Measurements from ENCODE around the gene BDP1.
"Not testable (repeated sequence)": the region's sequence is repeated elsewhere in the genome, so short reads cannot be mapped to it uniquely, and the experiment has no call there.

The BDP1 gene

GRCh38 chr5:71503536-71503935 lies 48.1 kb downstream of the BDP1 start:
- ChIA-PET CTCF (no interaction called here), POLR2A (no interaction called here)
- DNase-seq (ENCODE audit: extremely low spot score): no peak
- TF ChIP-seq SUZ12 (IDR thresholded peaks at IDR 0.05) (no peak), L3MBTL2 (conservative IDR thresholded peaks at IDR 0.05) (no peak)

DNA sequence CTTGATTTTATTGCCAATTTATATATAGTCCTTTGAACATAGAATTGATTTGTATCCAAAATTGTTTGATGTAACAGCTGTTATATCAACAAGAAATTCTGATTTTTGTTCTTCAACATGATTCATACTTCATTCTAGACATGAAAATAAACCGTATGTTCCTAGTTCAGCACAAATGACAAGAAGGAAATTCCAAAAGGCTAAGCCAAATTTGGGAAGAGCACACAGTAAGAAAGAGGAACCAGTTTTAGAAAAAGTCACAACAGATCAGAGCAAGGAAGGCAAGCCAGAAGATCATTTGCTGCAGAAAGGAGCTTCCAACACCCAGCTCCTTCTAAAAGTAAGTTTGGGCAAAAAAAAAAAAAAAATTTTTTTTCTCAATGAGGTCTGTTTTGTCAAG lies 66.7 kb downstream of the BDP1 start:
- ChIA-PET CTCF (interaction anchor here (0.7 kb wide), 1 partner anchor 46 kb away, joined by 3 read pairs; no protein-coding TSS in a partner anchor), POLR2A (no interaction called here)
- DNase-seq (ENCODE audit: extremely low spot score): no peak
- TF ChIP-seq SP1 (IDR thresholded peaks at IDR 0.05) (no peak), CTBP1 (IDR thresholded peaks at IDR 0.05; ENCODE audit: borderline replicate concordance) (no peak), L3MBTL2 (conservative IDR thresholded peaks at IDR 0.05) (no peak), NFRKB (IDR thresholded peaks at IDR 0.05) (no peak), SUZ12 (IDR thresholded peaks at IDR 0.05) (no peak)

DNA sequence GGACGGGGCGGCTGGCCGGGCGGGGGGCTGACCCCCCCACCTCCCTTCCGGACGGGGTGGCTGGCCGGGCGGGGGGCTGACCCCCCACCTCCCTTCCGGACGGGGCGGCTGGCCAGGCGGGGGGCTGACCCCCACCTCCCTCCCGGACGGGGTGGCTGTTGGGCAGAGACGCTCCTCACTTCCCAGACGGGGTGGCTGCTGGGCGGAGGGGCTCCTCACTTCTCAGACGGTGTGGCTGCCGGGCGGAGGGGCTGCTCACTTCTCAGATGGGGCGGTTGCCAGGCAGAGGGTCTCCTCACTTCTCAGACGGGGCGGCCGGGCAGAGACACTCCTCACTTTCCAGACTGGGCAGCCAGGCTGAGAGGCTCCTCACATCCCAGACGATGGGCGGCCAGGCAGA lies 70.2 kb downstream of the BDP1 start:
- POLR2A ChIA-PET; CTCF ChIA-PET; DNase-seq (ENCODE audit: extremely low spot score): not testable (repeated sequence)

GRCh38 chr5:71528206-71528605 lies 72.8 kb downstream of the BDP1 start:
- ChIA-PET CTCF (no interaction called here), POLR2A (no interaction called here)
- TF ChIP-seq FOXK2 (IDR thresholded peaks at IDR 0.05) (no peak), HDGF (IDR thresholded peaks at IDR 0.05; ENCODE audit: borderline replicate concordance) (no peak), SUZ12 (IDR thresholded peaks at IDR 0.05) (no peak), SP1 (IDR thresholded peaks at IDR 0.05) (no peak), LEF1 (IDR thresholded peaks at IDR 0.05; ENCODE audit: borderline replicate concordance) (no peak), BHLHE40 (IDR thresholded peaks at IDR 0.05; ENCODE audit: borderline replicate concordance) (no peak), ZNF384 (IDR thresholded peaks at IDR 0.05) (no peak), NFRKB (IDR thresholded peaks at IDR 0.05) (no peak), ARNT (IDR thresholded peaks at IDR 0.05) (no peak), CTBP1 (IDR thresholded peaks at IDR 0.05; ENCODE audit: borderline replicate concordance) (no peak), PKNOX1 (IDR thresholded peaks at IDR 0.05) (no peak)
- no peak for DNase-seq (ENCODE audit: extremely low spot score)

DNA sequence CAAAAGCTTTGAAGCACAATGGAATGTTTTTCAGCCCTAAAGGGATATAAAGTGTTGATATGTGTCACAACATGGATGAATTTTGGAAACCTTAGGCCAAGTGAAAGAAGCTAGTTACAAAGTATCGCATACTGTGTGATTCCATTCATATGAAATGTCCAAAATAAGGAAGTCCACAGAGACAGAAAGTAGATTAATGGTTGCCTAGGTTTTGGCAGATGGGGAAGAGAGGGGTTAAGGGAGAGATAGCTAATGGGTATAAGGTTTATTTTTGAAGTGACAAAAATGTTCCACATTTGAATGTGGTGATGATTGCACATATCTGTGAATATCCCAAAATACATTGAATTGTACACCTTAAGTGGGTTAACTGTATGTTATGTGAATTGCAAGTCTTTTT lies 74.2 kb downstream of the BDP1 start:
- ChIA-PET CTCF (no interaction called here), POLR2A (no interaction called here)
- TF ChIP-seq PKNOX1 (IDR thresholded peaks at IDR 0.05) (no peak), ELF4 (IDR thresholded peaks at IDR 0.05) (no peak), HDGF (IDR thresholded peaks at IDR 0.05; ENCODE audit: borderline replicate concordance) (no peak), ARNT (IDR thresholded peaks at IDR 0.05) (no peak), LEF1 (IDR thresholded peaks at IDR 0.05; ENCODE audit: borderline replicate concordance) (no peak), SP1 (IDR thresholded peaks at IDR 0.05) (no peak), SUZ12 (IDR thresholded peaks at IDR 0.05) (no peak), FOXK2 (IDR thresholded peaks at IDR 0.05) (no peak), L3MBTL2 (conservative IDR thresholded peaks at IDR 0.05) (no peak), TARDBP (IDR thresholded peaks at IDR 0.05) (no peak), FOXM1 (IDR thresholded peaks at IDR 0.05; ENCODE audit: borderline replicate concordance) (no peak), ZNF384 (IDR thresholded peaks at IDR 0.05) (no peak), NFRKB (IDR thresholded peaks at IDR 0.05) (no peak), BHLHE40 (IDR thresholded peaks at IDR 0.05; ENCODE audit: borderline replicate concordance) (no peak), CTBP1 (IDR thresholded peaks at IDR 0.05; ENCODE audit: borderline replicate concordance) (no peak), FOXA1 (IDR thresholded peaks at IDR 0.05) (no peak)
- no peak for DNase-seq (ENCODE audit: extremely low spot score)

DNA sequence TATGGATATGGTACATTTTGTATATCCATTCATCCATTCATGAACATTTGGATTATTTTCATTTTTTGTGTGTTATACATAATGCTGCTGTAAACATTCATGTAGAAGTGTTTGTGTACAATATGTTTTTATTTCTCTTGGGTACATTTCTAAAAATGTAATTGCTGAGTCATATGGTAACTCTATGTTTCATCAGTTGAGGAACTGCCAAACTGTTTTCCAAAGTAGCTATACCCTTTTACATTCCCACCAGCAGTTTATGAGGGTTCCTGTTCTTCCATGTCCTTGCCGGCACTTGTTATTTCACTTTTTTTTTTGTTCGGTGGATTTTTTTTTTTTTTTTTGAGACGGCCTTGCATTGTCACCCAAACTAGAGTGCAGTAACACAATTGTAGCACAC lies 77.7 kb downstream of the BDP1 start:
- TF ChIP-seq ELF4 (IDR thresholded peaks at IDR 0.05) (no peak), HDGF (IDR thresholded peaks at IDR 0.05; ENCODE audit: borderline replicate concordance) (no peak), LEF1 (IDR thresholded peaks at IDR 0.05; ENCODE audit: borderline replicate concordance) (no peak), PKNOX1 (IDR thresholded peaks at IDR 0.05) (no peak), L3MBTL2 (conservative IDR thresholded peaks at IDR 0.05) (no peak), NFRKB (IDR thresholded peaks at IDR 0.05) (no peak), FOXA1 (IDR thresholded peaks at IDR 0.05) (no peak), FOXK2 (IDR thresholded peaks at IDR 0.05) (no peak), ZNF384 (IDR thresholded peaks at IDR 0.05) (no peak), TARDBP (IDR thresholded peaks at IDR 0.05) (no peak), SUZ12 (IDR thresholded peaks at IDR 0.05) (no peak), CTBP1 (IDR thresholded peaks at IDR 0.05; ENCODE audit: borderline replicate concordance) (no peak), BHLHE40 (IDR thresholded peaks at IDR 0.05; ENCODE audit: borderline replicate concordance) (no peak), ARNT (IDR thresholded peaks at IDR 0.05) (no peak), SP1 (IDR thresholded peaks at IDR 0.05) (no peak), FOXM1 (IDR thresholded peaks at IDR 0.05; ENCODE audit: borderline replicate concordance) (no peak)
- ChIA-PET POLR2A (no interaction called here), CTCF (interaction anchor here (0.7 kb wide), 1 partner anchor 58 kb away, joined by 4 read pairs; no protein-coding TSS in a partner anchor)
- DNase-seq (ENCODE audit: extremely low spot score): no peak

- ChIA-PET POLR2A (no interaction called here), CTCF (interaction anchor here (0.7 kb wide), 1 partner anchor 58 kb away, joined by 4 read pairs; no protein-coding TSS in a partner anchor)
- DNase-seq (ENCODE audit: extremely low spot score): no peak
- TF ChIP-seq ZNF384 (IDR thresholded peaks at IDR 0.05) (no peak), FOXK2 (IDR thresholded peaks at IDR 0.05) (no peak), CTBP1 (IDR thresholded peaks at IDR 0.05; ENCODE audit: borderline replicate concordance) (no peak), HDGF (IDR thresholded peaks at IDR 0.05; ENCODE audit: borderline replicate concordance) (no peak), SUZ12 (IDR thresholded peaks at IDR 0.05) (no peak)
Observed at GRCh38 chr5:71533615-71534014, 78.2 kb downstream of the BDP1 start.
